Natural killer cell (primary cell): ENCODE results near the gene CPAMD8. TPM values are rescaled to one million over a fixed set of nuclear protein-coding genes. Genes with fewer than 3 reads are reported as not detected.

Source experiments
- ATAC-seq, 3 donors: fragments of 150-1000 bp in 2 of 3; fragments of 200-7000 bp in 1 of 3; cut with Tn5 transposase; 1 replicate in 1 of 3; 2 replicates in 2 of 3; pipeline ENCODE4 v1.10.0; 2021; ENCODE audit warnings: mild to moderate bottlenecking in 2 of 3, moderate library complexity in 2 of 3
- DNase-seq, 2 donors: peaks; one replicate each; pipeline versions ENCODE4 v3.0.0 to v3.0.0-alpha.2; 2013 to 2021; ENCODE audit warnings: mixed read lengths in 1 of 2
- H3K27ac ChIP-seq: one replicate; pipeline ENCODE4 v1.5.1; 2013; ENCODE audit warnings: mild to moderate bottlenecking, low read length
- H3K27me3 ChIP-seq: one replicate; pipeline ENCODE4 v1.6.1; 2013; ENCODE audit warnings: low read length; ENCODE audit not compliant: control insufficient read depth, insufficient read depth
- H3K36me3 ChIP-seq: one replicate; pipeline ENCODE4 v1.6.1; 2013; ENCODE audit warnings: low read length; ENCODE audit not compliant: control insufficient read depth, insufficient read depth
- H3K4me1 ChIP-seq: one replicate; pipeline ENCODE4 v1.6.1; 2013; ENCODE audit warnings: low read length; ENCODE audit not compliant: control insufficient read depth, insufficient read depth
- H3K4me3 ChIP-seq: one replicate; pipeline ENCODE4 v1.5.1; 2013; ENCODE audit warnings: low read length
- H3K9me3 ChIP-seq: one replicate; pipeline ENCODE4 v1.6.1; 2013; ENCODE audit warnings: low read length; ENCODE audit not compliant: control insufficient read depth, insufficient read depth
- H3K27ac Mint-ChIP-seq, 2 donors: one replicate each; pipeline ENCODE4 v1.8.0; 2022; ENCODE audit warnings: mild to moderate bottlenecking in 2 of 2, mixed read lengths in 2 of 2, moderate library complexity in 1 of 2
- H3K27me3 Mint-ChIP-seq, 2 donors: one replicate each; pipeline ENCODE4 v1.8.0; 2022; ENCODE audit warnings: low read depth in 2 of 2, mixed read lengths in 2 of 2
- H3K36me3 Mint-ChIP-seq: one replicate; pipeline ENCODE4 v1.8.0; 2022; ENCODE audit warnings: mixed read lengths
- H3K4me1 Mint-ChIP-seq, 2 donors: one replicate each; pipeline ENCODE4 v1.8.0; 2022; ENCODE audit warnings: mixed read lengths in 2 of 2
- H3K4me3 Mint-ChIP-seq: one replicate; pipeline ENCODE4 v1.8.0; 2022; ENCODE audit warnings: mild to moderate bottlenecking, moderate library complexity, mixed read lengths
- H3K9me3 Mint-ChIP-seq, 2 donors: one replicate each; pipeline ENCODE4 v1.8.0; 2022; ENCODE audit warnings: mixed read lengths in 2 of 2
- WGBS: methylation state at CpG from one replicate; pipeline ENCODE4 v1.1.7; 2013; ENCODE audit warnings: missing lambda C conversion rate; ENCODE audit not compliant: insufficient coverage; 5-methylcytosine and 5-hydroxymethylcytosine counted together
- intact Hi-C: fragments of 100-400 bp; cut with micrococcal nuclease; formaldehyde crosslinking; loops from one replicate; pipeline ENCODE4 v1.14.2; 2022
- total RNA-seq, 4 donors: library from RNA; stranded (reverse); fragments of 120-200 nt in 1 of 4; gene quantifications; one replicate each; pipeline versions ENCODE4 v1.2.3 to v1.2.4, GENCODE V29; 2013 to 2022
- TF ChIP-seq, protein P1 (sequence below): fragments of 200-600 bp; IDR thresholded peaks from one replicate; pipeline ENCODE4 v1.8.0; 2022; ENCODE audit warnings: antibody characterized with exemption

CPAMD8 gene
- total RNA-seq, 3 donors from 2014 or later (not counting 1 experiment from before 2014, with no cell fraction given), result 3.6 to 4.9 (median 4.7) TPM

DNA sequence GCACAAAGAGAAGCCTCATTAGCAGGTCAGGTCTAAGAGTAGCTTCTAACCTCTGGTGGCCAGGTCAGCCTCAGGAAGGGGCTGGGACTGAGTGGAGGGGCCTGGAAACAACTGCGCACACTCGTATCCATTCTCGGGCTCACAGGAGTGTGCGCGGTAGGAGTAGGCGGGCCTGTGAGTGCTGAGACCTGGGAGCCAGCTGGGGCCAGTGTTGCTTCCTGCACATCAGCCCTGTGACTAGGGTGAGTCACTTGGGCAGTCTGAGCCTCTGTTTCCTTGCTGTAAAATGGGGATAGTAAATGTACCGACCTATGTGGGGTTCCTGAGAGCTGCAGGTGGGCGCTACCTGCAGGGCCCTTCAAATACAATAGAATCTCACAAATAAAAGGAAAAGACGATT, 170.5 kb downstream of the CPAMD8 start:
- Mint-ChIP-seq H3K36me3 (no peaks in the 10 kb centered on the region), H3K4me3 (no peak overlapping the region), H3K9me3 (no peaks in the 10 kb centered on the region), H3K4me1 (no peaks in the 10 kb centered on the region), H3K27me3 (no peaks in the 10 kb centered on the region), H3K27ac (no peak overlapping the region)
- no peak overlapping the region for H3K4me3 ChIP-seq
- intact Hi-C loops, result no loop called here
- no peak for DNase-seq
- TF ChIP-seq, protein P1, sequence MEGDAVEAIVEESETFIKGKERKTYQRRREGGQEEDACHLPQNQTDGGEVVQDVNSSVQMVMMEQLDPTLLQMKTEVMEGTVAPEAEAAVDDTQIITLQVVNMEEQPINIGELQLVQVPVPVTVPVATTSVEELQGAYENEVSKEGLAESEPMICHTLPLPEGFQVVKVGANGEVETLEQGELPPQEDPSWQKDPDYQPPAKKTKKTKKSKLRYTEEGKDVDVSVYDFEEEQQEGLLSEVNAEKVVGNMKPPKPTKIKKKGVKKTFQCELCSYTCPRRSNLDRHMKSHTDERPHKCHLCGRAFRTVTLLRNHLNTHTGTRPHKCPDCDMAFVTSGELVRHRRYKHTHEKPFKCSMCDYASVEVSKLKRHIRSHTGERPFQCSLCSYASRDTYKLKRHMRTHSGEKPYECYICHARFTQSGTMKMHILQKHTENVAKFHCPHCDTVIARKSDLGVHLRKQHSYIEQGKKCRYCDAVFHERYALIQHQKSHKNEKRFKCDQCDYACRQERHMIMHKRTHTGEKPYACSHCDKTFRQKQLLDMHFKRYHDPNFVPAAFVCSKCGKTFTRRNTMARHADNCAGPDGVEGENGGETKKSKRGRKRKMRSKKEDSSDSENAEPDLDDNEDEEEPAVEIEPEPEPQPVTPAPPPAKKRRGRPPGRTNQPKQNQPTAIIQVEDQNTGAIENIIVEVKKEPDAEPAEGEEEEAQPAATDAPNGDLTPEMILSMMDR, result no peak
- no peaks in the 10 kb centered on the region for H3K27me3 ChIP-seq
- no peaks in the 10 kb centered on the region for H3K4me1 ChIP-seq
- ATAC-seq, result no peak
- H3K9me3 ChIP-seq, result no peaks in the 10 kb centered on the region
- no peak overlapping the region for H3K27ac ChIP-seq
- peaks cover 34% of the 10 kb centered on the region for H3K36me3 ChIP-seq
- WGBS, result 98% methylated on average over 9 of the region's 9 CpGs

DNA sequence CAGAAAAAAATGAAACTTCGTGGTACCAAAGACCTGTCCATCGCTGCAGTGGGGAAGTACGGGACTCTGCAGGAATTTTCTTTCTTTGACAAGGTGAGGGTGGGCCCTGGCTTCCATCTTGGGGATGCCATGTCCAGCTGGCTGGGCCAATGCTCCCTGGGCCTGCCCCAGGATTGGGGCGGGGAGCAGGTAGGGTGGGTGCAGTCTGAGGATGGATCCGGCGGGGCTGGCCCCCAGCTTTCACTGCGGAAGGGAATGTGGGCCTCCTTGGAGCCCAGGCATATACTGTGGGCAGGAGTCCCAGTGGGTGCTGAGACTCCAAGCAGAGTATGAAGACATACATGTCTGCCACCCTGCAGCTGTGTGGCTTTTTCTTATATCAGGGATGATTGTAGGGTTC, 173.5 kb downstream of the CPAMD8 start:
- intact Hi-C loops, result no loop called here
- Mint-ChIP-seq H3K4me1 (no peaks in the 10 kb centered on the region), H3K27me3 (no peaks in the 10 kb centered on the region), H3K27ac (no peak overlapping the region), H3K4me3 (no peak overlapping the region), H3K36me3 (no peaks in the 10 kb centered on the region), H3K9me3 (no peaks in the 10 kb centered on the region)
- Histone ChIP-seq H3K9me3 (no peaks in the 10 kb centered on the region), H3K27ac (no peak overlapping the region), H3K36me3 (peaks cover 50% of the 10 kb centered on the region), H3K4me3 (no peak overlapping the region), H3K27me3 (no peaks in the 10 kb centered on the region), H3K4me1 (no peaks in the 10 kb centered on the region)
- TF ChIP-seq, protein P1, result no peak
- ATAC-seq, result peak in 1 of 3 donors; percentile 17
- DNase-seq, result no peak
- 97% methylated on average over 7 of the region's 7 CpGs for WGBS

DNA sequence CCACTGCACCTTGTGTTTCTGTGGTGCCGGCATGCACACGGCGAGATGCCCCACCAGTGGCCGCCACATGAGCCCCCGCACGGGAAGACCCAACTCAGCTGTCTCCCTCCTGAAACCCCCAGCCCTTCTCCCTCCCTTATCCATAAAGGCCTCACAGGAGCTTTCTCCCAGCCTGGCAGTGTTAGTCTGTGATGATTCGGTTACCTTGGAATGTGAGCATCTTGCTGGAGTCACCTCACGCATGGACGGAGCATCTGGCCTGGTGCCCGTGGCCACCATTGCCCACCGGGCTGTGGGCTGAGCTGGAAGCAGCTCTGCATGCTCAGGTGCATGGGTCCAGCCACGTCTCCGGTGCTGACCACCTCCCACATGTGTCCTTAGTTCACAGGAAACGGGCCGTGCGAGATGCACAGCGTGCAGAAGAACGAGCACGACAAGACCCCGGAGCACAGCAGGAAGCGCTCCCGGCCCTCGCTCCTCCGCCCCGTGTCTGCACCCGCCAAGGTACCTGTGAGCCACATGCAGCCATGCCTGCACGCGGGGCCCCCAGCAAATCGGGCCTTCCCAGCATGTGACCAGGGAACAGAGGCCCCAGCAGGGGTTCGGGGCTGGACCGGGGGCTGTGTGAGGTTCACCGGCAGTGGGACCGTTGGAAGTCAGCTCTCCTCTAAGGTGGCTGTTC, 175.4 kb downstream of the CPAMD8 start:
- Mint-ChIP-seq H3K4me3 (no peak overlapping the region), H3K27me3 (no peaks in the 10 kb centered on the region), H3K27ac (no peak overlapping the region), H3K9me3 (no peaks in the 10 kb centered on the region), H3K4me1 (no peaks in the 10 kb centered on the region), H3K36me3 (no peaks in the 10 kb centered on the region)
- H3K27me3 ChIP-seq, result no peaks in the 10 kb centered on the region
- no peaks in the 10 kb centered on the region for H3K4me1 ChIP-seq
- H3K27ac ChIP-seq, result no peak overlapping the region
- peaks cover 69% of the 10 kb centered on the region for H3K36me3 ChIP-seq
- TF ChIP-seq, protein P1, result no peak
- 94% methylated on average over 33 of the region's 33 CpGs for WGBS
- DNase-seq (no peak), ATAC-seq (no peak)
- H3K9me3 ChIP-seq, result no peaks in the 10 kb centered on the region
- no peak overlapping the region for H3K4me3 ChIP-seq
- intact Hi-C loops, result no loop called here

DNA sequence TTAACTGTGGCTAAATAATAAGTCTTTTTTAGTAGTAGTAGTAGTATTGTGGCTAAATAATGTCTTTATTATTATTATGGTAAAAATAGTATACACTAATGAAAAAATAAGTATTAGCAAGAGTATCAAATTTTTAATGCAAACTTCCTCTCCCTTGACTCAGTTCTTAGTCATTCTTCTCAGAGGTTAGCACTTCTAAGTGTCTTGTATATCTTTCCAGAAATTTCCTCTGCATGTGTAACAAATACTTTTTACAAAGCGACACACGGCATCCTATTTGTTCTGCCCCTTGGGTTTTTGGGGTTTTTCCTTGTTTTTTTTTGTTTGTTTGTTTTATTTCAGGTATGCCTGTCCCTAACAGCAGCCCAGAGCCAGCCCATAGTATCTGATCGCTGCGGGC, 176.5 kb downstream of the CPAMD8 start:
- no peaks in the 10 kb centered on the region for H3K36me3 Mint-ChIP-seq
- Histone ChIP-seq H3K4me1 (no peaks in the 10 kb centered on the region), H3K27me3 (no peaks in the 10 kb centered on the region), H3K4me3 (no peak overlapping the region), H3K27ac (no peak overlapping the region), H3K36me3 (peaks cover 74% of the 10 kb centered on the region), H3K9me3 (no peaks in the 10 kb centered on the region)
- WGBS, result 100% methylated on average over 2 of the region's 4 CpGs
- no peaks in the 10 kb centered on the region for H3K27me3 Mint-ChIP-seq
- intact Hi-C loops, result no loop called here
- no peak overlapping the region for H3K4me3 Mint-ChIP-seq
- DNase-seq (no peak), ATAC-seq (no peak)
- TF ChIP-seq, protein P1, result no peak
- no peaks in the 10 kb centered on the region for H3K4me1 Mint-ChIP-seq
- no peak overlapping the region for H3K27ac Mint-ChIP-seq
- no peaks in the 10 kb centered on the region for H3K9me3 Mint-ChIP-seq
